NCI-H2171 treated with DMSO at 0.1 percent for 48 hours (cell line): ENCODE results near the gene NACAD.
"Not testable (repeated sequence)": the region's sequence is repeated elsewhere in the genome, so short reads cannot be mapped to it uniquely, and the experiment has no call there.

ENCODE experiments used
- DNase-seq: peaks from one replicate; lab custom pipeline; 2025; lab: John Stamatoyannopoulos, UW

Gene NACAD

GRCh38 chr7:45053941-45054340 lies 34.8 kb downstream of the NACAD start:
- DNase-seq: no peak

- DNase-seq: no peak
These were observed 35.4 kb downstream of the NACAD start for GRCh38 chr7:45053401-45053800.

GRCh38 chr7:45052011-45052410 lies 36.8 kb downstream of the NACAD start:
- peak; percentile 58 for DNase-seq

- DNase-seq: peak; percentile 26
These were observed 38.6 kb downstream of the NACAD start for GRCh38 chr7:45050198-45050597.

- DNase-seq: no peak
These were observed 40.0 kb downstream of the NACAD start for GRCh38 chr7:45048748-45049147.

GRCh38 chr7:45044338-45044737 lies 44.4 kb downstream of the NACAD start:
- no peak for DNase-seq

GRCh38 chr7:45039106-45039505 lies 49.7 kb downstream of the NACAD start:
- no peak for DNase-seq

- no peak for DNase-seq
These were observed 50.9 kb downstream of the NACAD start for GRCh38 chr7:45037876-45038275.

- no peak for DNase-seq
These were observed 52.0 kb downstream of the NACAD start for GRCh38 chr7:45036796-45037195.

- DNase-seq: no peak
These were observed 52.5 kb downstream of the NACAD start for GRCh38 chr7:45036317-45036716.

GRCh38 chr7:45035893-45036292 lies 52.9 kb downstream of the NACAD start:
- no peak for DNase-seq

GRCh38 chr7:45035371-45035770 lies 53.4 kb downstream of the NACAD start:
- DNase-seq: no peak

- not testable (repeated sequence) for DNase-seq
These were observed 54.1 kb downstream of the NACAD start for GRCh38 chr7:45034710-45035109.

GRCh38 chr7:45033931-45034290 lies 54.9 kb downstream of the NACAD start:
- DNase-seq: no peak

- no peak for DNase-seq
These were observed 55.4 kb downstream of the NACAD start for GRCh38 chr7:45033261-45033930.

- DNase-seq: no peak
These were observed 56.3 kb downstream of the NACAD start for GRCh38 chr7:45032421-45032820.

GRCh38 chr7:45031829-45032228 lies 56.9 kb downstream of the NACAD start:
- DNase-seq: no peak
